Body of pancreas (tissue), 4 donors: ENCODE measurements around the gene OR10G6.

ENCODE experiments used
- CTCF ChIP-seq, 7 experiments: fragments of 450-650 bp in 4 of 7; fragments of 200-600 bp in 3 of 7; sonication (generic) in 3 of 7; IDR thresholded peaks; one replicate each; pipeline ENCODE4 v1.5.1; 2016 to 2019; ENCODE audit warnings: antibody characterized with exemption in 7 of 7
- POLR2A ChIP-seq, 3 donors: fragments of 450-650 bp; IDR thresholded peaks; one replicate each; pipeline ENCODE4 v1.6.1; 2016; ENCODE audit warnings: antibody characterized with exemption in 3 of 3, mild to moderate bottlenecking in 2 of 3

- no peak for TF ChIP-seq CTCF (IDR thresholded peaks at IDR 0.05)
- no peak for TF ChIP-seq POLR2A (IDR thresholded peaks at IDR 0.05)
These were observed 17.1 kb downstream of the OR10G6 start, which contains the start of gene OR10S1 for GRCh38 chr11:123977731-123978347.
